IPS DF 4.7 (cell line): Measurements from ENCODE around the gene LCNL1.
"Not testable (repeated sequence)": the region's sequence is repeated elsewhere in the genome, so short reads cannot be mapped to it uniquely, and the experiment has no call there.

Experiments
- DNase-seq: peaks from one replicate; pipeline ENCODE4 v3.0.0-alpha.2; 2013; ENCODE audit warnings: low spot score; ENCODE audit errors: extremely low read depth

LCNL1 gene

DNA sequence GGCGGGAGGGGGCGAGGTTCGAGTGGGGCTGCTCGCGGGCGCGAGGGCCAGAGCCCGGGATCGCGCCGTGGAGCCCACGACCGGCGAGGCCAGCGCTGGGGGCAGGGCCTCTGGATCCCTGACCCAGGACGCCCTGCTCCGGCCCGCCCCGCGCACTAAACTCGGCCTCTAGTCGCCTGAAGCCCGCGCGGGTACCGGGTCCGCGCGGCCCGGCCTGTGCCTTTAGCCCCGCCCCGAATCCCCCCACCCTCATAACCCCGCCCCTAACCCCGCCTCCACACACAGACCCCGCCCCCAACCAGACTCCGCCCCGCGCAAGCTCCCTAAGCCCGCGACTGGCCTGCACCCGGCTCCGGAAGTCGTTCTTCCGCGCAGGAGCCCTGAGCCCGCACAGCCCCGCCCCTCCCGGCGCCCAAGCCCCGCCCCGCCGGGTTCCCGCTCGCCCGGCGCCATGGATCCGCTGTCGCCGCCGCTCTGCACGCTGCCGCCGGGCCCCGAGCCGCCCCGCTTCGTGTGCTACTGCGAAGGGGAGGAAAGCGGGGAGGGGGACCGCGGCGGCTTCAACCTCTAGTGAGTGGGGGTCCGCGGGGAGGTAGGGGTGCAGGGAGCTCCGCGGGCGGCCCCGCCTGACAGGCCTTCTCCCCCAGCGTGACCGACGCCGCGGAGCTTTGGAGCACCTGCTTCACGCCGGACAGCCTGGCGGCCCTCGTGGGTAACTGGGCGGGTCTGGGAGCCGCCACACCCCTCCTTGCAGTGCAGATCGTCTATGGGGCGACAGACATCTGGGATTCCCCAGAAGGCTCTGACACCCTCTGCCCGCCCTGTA, 9.4 kb downstream of the LCNL1 start, which contains the start of gene PAXX:
PAXX (plus strand) TSS at position 430 of the 826 bp plus-strand sequence; CDS start at position 452, 22 bp downstream.
- DNase-seq, result no peak

DNA sequence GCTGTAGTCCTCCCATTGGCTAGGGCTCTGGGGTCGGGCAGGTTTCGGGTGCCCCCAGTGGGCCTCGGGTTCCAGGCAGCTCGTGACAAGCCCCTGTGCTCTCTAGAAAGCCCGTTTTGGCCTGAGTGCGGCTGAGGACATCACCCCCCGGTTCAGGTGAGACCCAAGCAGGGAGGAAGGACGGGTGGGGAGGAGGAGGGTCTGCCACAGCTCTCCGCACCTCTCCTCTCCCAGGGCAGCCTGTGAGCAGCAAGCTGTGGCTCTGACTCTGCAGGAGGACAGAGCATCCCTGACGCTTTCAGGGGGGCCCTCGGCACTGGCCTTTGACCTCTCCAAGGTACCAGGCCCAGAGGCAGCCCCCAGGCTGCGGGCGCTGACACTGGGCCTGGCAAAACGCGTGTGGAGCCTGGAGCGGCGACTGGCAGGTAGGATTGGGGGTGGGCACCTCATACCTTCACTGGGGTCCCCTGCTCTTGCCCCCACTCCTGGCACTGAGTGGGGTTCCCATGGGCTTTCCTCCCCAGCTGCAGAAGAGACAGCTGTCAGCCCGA, 10.1 kb downstream of the LCNL1 start:
- DNase-seq, result no peak

DNA sequence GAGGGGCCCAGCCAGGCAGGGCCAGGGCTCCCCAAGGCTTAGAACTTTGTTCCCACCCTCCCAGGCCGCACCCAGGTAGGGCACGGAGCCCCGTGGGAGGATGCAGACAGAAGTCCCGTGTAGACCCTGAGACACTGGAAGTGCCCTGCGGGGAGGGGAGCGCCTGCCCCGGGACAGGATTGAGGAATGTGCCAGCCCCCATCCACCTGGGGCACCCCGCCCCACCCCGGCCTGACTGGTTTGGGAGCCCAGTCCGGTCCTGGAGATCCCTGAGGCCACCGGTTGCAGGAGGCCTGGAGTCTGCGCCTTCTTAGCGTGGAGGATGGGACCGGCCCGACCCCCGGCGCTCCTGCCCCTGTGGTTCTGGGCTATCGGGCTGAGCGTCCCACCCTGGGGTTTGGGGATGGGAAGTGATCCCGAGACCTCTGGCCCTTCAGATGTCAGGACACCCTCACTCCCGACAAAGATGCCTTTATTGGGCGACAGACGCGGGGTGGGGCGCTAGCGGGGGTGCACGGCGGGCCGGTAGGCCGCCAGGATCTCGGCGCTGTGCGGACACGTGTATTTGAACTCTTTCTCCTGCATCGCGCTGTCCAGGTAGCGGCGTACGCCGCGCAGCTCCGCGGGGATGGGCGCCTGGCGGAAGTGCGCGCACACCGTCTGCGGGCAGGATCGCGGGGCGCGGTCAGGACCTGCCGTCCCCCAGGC, 11.5 kb downstream of the LCNL1 start:
- DNase-seq, result no peak

DNA sequence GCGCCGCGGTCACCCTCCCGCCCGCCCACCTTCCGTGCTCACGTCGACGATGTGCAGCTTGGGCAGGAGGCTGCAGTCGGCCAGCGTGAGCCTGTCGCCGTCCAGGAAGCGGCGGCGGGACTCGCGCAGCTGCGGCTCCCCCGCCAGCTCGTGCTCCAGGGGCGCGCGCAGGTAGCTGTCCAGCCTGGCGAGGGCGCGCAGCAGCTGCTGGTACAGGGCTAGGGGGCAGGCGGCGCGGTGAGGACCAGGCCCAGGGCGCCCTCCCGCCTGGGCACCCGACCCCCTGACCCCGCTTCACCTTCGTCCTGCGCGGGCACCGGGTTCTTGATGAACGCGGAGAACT, 12.1 kb downstream of the LCNL1 start:
- DNase-seq, result no peak

DNA sequence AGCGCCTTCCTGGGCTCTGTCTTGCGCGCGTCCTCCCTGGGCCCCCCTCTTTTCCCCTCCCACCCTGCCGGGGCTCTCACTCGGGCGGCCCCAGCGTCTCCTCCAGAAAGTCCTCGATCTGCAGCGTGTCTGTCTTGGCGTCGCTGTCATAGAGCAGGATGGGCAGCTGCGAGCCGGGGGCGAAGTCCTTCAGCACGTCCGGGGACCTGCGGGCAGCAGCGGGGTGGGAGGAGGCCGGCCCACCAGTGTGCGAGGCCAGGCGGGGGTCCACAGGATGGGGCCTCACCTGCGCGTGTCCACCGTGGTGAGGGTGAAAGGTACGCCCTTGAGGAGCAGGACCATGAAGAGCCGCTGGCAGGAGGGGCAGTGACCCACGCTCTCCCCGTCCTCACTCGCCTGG, 12.6 kb downstream of the LCNL1 start:
- no peak for DNase-seq

DNA sequence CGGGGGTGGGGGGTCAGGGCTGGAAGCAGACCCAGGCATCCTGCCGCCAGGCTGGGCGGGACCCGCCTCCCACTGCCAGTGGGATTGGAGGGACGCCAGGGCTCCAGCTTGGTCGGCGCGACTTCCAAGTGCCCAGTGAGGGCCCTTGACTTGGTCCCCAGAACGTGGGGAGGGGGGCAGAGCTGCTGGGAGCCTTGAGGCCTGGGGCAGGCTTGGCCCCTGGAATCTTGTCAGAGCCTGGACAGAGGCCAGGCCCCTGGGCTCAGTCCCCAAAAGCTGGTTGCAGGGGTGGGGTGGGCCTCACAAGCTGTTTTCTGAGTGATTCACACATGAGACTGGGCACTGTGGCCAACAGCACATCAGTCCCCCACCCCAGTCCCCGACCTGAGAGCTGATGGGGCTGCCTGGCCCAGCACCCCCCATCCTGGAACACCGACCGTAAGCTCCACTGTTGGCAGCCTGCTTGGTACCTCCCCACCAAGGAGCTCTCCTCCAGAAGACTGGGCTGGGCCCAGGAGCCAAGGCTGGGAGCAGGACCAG, 13.0 kb downstream of the LCNL1 start:
- no peak for DNase-seq

DNA sequence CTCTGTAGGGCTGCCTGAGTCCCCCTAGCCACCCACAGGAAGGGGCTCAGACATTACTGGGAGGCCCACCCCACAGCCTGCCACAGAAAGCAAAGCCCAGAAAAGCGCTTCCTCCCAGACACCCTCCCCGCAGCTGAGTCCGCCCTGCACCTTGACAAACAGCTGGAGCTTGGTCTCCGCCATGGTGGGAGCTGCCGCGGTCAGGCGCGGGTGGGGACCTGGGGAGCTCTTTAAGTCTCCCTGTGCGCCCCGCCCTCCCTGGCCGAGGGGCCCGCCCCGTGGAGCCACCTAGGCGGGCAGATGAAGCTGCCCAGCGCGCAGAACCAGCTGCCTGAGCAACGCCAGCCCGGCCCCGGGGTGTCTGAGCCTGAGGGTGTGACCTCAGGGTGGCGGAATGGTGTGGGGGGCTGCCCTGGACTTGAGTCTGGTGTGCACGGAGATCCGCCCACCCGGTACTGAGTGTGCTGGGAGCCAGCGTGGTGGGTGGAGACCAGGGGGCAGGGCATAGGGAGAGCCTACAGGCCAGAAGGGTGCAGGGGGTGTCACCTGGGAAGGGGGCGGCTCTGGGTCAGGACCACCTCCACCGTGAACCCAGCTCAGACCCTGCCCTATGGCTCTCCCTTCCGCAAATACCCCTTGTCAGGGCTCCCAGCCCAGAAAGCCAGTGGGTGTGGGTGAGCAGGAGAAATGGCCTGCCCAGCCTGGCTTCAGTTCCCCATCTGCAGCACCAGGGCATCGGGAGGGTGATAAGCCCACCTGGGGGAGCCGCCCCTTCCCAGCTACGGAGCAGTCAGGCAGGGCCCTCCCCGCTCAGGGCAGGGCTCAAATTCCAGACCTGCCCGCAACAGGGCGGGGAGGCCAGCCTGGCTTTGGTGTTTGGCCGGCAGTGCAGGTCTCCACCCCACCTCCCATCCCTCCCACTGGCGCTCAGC, 13.8 kb downstream of the LCNL1 start, which contains the start of gene CLIC3:
CLIC3 (minus strand) TSS at position 208 of the 932 bp plus-strand sequence; CDS start at position 183, 25 bp downstream.
- no peak for DNase-seq

DNA sequence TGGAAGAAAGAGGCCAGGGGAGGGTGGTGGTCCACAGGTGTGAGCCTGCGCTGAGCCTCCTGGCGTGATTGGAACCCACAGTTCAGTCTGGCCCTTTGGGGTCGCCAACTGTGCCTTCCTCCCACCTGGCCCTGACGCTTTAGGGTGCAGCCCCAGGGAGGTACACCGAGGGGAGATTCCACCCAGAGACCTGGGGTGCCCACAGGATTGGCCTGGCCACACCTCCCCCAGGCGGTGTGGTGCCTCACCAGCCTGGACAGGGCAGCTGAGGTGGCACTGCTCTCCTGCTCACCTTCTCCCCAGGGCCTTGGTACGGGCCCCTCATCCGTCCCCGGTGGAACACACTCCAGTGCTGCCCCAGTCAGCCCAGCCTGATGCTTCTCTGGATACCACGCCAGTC, 14.6 kb downstream of the LCNL1 start:
- DNase-seq, result no peak

DNA sequence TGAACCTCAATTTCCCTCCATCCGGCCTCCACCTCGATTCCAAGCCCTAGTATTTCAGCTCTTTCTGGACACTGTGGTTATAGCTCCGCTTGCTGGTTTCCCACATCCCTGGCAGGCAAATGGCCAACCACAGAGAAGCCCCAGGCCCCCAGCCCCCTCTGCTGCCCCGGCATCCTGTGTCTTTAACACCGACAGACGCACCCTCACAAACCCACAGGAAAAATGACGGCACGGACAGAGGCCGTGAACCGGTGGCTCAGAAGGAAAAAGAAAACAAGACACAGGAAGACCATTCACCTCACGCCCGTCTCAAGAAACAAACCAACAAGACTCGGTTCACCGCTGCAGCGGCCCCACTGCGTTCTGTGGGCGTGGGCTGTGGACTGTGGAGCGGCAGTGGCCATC, 15.0 kb downstream of the LCNL1 start:
- DNase-seq, result no peak

DNA sequence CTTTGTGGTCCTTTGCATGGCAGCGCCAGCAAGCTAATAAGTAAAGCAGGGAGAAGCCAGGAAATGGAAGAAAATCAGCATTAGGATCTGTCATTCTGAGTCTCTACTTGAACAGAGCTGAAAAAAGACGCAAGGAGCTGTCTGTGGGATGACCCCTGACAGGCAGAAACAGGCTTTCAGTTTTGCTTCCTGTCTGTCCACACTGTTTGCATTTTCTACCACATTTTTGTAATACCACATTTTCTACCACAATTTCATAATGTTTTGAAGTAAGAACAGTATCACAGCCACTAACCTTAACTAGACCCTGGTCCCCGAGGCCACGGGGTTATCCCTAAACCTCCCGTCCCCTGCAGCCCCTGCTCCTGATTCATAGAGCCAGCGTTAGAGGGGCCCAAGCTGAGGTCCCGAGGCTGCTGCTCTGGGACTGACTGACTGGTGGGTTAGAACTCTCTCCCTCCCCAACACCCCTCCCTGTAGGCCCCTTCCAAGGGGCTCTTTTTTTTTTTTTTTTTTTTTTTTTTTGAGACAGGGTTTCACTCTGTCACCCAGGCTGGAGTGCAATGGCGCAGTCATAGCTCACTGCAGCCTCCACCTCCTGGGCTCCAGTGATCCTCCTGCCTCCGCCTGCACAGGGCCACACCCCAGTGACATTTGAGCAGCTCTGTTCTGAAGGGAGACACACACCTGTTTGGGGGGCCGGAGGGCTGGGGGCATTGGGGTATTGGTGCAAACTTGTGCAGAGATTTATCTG, 17.6 kb downstream of the LCNL1 start:
- DNase-seq, result no peak

DNA sequence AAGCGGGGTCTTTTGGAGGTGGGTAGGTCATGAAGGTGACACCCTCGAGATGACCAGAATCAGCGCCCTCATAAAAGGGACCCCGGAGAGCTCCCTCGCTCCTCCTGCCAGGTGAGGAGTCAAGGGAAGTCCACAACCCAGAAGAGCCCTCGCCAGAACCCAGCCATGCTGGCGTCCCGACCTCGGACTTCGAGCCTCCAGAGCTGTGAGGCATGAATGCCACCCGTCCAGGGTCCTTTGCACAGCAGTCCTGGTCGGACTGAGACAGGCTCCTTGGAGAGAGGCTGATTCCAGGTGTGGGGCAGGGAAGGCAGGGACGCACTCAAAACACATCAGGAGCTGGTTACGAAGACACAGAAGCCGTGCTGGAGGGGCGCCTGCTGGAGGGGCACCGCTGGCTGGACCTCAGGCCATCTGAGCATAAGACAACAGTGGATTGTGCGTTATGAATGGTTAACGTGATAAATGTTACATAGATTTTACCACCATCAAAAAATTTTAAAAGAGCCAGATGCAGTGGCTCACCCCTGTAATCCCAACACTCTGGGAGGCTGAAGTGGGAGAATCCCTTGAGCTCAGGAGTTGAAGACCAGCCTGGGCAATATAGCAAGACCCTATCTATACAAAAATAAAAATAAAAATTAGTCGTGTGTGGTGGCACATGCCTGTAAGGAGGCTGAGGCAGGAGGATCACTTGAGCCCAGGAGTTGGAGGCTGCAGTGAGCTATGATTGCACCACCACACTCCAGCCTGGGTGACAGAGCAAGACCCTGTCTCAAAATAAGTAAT, 19.3 kb downstream of the LCNL1 start:
- no peak for DNase-seq

DNA sequence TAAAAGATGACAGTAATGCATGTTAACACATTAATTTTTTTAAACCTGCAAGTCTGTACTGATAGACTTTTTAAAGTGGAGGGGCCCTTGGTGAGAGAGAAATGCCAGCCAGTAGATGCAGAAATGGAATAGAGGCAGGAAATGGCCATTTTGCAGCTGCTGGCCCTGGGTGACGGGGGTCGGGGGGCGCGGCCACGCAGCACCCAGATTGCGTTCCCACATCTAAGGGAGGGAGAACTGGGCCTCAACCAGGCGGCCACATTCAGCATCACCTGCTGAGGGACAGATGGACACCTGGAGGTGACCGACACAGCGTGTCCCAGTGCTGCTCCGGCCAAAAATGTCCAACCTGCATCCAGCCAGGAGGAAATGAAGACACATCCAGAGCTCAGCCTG, 19.9 kb downstream of the LCNL1 start:
- DNase-seq, result no peak

DNA sequence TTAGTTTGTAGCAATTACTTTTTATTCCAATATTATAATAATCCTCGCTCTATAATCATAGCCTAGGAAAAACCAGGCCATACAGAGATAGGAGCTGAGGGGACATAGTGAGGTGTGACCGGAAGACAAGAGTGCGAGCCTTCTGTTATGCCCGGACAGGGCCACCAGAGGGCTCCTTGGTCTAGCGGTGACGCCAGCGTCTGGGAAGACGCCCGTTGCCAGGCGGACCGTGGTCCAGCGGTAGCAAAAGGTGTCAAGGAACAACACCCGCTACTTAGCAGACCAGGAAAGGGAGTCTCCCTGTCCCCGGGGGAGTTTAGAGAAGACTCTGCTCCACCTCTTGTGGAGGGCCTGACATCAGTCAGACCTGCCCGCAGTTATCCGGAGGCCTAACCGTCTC, 21.5 kb downstream of the LCNL1 start:
- not testable (repeated sequence) for DNase-seq

DNA sequence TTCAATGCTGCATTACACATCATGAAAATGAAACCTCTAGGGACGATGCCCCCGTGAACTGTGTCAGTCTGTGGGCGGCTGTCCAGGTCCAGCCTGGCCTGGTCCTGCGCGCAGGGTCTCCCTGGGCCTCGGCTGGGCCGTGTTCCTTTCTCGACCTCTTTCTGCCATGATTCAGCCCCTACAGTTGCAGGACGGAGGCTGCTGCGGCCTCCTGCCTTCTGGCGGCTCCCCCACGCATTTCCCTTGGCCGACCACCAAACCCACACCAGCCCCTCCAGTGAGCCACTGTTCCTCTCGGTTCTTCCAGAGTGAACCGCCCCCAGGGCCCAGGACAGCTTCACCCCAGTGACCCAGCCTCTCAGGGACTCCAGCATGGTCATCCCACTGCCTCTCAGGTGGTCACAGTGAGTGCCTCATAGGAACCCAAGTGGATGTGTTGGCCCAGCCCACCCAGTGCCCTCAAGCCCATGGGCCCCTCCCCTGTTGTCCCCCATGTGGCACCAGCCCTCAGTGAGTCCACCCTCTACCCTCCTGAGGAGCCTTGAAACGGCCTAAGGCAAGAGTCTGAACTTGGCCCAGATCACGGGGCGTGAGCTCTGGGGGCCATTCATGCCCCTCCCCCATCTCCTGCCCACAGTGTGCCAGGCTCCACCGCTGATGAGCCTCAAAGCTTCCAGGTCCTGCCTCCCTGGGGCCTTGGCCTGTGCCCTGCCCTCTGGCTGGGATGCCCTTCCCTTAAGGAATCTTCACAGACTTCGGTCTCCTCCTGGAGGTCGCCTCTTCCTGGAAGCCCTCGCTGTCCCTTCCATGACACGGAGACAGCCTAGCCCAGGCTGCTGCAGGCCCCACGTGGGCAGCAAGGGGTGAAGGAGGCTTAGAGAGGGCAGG, 23.6 kb downstream of the LCNL1 start:
- no peak for DNase-seq

DNA sequence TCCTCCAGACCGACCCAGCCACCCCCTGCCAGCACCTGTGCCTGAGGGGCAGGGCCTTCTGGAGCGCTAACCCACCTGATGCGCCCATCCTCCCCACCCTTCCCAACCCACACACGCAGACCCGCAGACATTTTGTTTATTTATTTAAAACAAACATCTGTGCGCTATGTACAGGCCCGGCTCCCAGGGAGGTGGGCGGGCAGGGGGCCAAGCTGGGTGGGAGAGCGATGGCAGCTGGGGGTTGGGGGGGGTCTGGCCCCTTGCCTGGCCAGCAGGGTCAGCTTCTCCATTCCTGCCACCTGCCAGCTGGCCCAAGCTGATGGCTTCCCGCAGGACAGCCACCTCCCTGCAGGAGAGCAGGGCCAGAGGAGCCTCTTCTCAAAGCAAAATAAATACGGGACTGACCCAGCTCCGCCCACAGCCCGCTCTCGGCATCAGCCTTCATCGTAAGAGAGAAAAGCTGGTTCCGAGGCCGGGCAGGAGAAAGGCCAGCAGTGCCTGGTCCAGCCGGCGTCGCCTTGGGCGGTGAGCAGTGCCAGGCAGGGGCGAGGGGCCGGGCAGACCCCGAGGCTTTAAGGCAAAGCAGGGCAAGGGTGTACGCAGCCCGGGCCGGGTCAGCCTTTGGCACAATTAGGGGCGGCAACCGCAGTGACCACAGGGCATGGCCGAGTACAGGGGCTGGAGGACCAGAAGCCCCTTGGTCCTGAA, 24.5 kb downstream of the LCNL1 start:
- DNase-seq, result no peak

DNA sequence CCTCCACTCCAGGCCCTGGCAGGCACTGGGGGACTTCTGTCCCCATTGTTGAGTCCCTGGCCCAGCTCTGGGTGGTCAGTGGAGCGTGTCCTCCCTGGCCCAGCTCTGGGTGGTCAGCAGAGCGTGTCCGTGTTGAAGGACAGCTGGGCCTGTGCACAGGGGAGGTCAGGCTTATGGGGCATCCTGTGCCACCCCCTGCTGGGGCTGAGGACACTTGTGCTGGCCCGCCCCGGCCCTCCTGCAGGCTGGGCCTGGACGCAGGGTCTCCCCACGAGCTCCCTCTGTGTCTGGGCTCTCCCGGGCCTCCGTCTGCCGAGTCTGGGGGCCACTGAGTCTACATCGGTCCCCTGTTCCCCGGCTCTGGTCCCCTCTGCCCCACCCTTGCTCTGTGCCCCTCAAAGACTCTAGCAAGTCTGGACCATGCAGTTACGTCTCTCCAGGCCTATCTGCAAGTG, 25.1 kb downstream of the LCNL1 start:
- no peak for DNase-seq

DNA sequence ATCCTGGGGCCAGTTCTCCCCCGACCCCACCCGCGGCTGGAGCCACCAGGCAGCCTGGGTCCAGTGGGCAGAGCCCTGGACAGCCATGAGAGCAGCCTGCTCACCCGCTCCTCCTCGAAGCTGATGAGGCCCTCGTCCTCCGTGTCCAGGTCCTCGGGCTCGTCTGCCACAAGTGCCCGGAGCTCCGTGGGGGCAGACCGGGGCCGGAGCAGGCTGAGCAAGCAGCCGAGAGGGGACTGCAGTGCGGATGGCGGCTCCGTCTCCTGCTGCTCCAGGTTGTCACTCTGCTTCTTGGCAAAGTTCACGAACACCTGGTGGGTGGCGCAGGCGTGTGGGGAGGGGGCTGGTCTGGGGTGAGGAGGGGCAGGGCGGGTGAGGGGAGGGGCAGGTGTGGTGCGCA, 25.5 kb downstream of the LCNL1 start:
- DNase-seq, result no peak

DNA sequence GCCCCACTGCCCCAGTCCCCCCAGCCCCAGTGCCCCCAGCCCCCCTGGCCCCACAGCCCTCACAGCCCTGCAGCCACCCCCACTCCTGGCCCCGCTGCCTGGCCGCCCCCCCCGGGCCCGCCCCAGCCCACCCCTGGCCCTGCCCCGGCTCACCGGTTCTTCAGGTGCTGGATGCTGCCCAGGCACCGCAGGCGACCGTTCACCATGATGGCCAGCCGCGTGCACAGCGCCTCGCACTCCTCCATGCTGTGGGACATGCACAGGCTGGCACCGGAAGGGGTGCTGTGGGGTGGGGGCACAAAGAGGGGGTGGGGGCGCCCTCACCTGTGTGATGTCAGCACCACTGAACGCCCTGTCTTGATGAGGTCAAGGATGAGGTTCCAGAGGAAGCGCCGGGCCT, 26.4 kb downstream of the LCNL1 start:
- no peak for DNase-seq
